ENCODE data around the gene RPS14. TPM values are rescaled to one million over a fixed set of nuclear protein-coding genes. Genes with fewer than 3 reads are reported as not detected.

Gene RPS14
- total and polyA plus RNA-seq, 9 of the 15 experiments (the other 6 are each of a cell fraction or from before 2014, with no cell fraction given), result 1,824 to 5,983 (median 3,017) TPM

DNA sequence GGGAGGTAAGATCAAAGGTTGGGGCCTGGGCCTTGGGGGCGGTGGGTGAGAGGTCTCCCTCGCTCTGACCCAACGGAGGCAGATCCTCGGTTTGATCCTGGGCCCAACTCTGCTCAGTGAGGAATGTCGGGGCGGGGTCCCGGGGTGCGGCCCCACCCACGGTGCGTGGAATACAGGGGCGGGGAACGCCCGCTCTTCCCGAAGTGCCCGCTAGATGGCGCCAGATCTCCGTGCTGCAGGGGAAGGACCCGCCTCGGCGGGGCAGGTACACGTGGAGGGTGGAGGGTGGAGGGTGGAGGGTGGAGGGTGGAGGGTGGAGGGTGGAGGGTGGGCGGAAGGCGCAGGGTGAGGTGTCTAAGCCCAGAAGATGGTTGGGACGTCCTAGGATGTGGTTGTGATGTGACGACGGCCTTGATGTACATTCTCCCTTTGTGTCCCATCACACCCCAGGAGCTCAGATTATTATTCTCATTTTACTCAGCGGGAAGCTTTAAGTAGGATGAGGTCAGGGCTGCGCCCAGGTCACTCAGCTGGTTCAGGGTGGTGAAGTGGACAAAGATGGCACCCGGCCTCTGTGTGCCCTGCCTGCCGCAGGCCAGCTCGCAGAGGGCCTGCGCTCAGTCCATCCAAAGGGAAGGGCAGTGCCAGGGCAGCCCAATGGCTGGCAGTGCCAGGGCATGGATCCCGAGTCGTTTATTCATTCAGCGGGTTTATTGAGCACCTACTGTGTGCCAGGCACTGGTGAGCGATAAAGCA is 9.4 kb upstream of the RPS14 start (continued):
- TF ChIP-seq ZNF436 (CRISPR knock-in tag; IDR thresholded peaks at IDR 0.05) (no peak), ZNF668 (CRISPR knock-in tag; IDR thresholded peaks at IDR 0.05) (no peak), STAG1 (CRISPR knock-in tag; IDR thresholded peaks at IDR 0.05; ENCODE audit: borderline replicate concordance) (peak; percentile 54; the same call in 1 of the 2 replicates), RB1 (IDR thresholded peaks at IDR 0.05; ENCODE audit: low read depth) (peak; percentile 64; the same call in 1 of the 2 replicates), CREB1 (IDR thresholded peaks at IDR 0.05) (no peak), CREB1 (CRISPR knock-in tag; IDR thresholded peaks at IDR 0.05) (no peak), EZH2 (IDR thresholded peaks at IDR 0.05; ENCODE audit: borderline replicate concordance, low read depth, low read length) (no peak), NR1H2 (CRISPR knock-in tag; IDR thresholded peaks at IDR 0.05) (no peak), FOXP1 (CRISPR knock-in tag; IDR thresholded peaks at IDR 0.05) (no peak), SMC3 (conservative IDR thresholded peaks at IDR 0.05; ENCODE audit: insufficient read depth, low read depth, low read length) (peak; percentile 82), ZC3H4 (CRISPR knock-in tag; IDR thresholded peaks at IDR 0.05; ENCODE audit: borderline replicate concordance) (no peak), YY1 (IDR thresholded peaks at IDR 0.05; ENCODE audit: borderline replicate concordance in 1 of 3, control insufficient read depth in 1 of 3, extremely low read depth in 1 of 3, insufficient read depth in 3 of 3, insufficient read length in 1 of 3, insufficient replicate concordance in 2 of 3, low read depth in 1 of 3, low read length in 2 of 3) (peak in 1 of 3 experiments; percentile 31), ZBTB7A (IDR thresholded peaks at IDR 0.05; ENCODE audit: borderline replicate concordance, control insufficient read depth, low read depth, low read length) (peak; percentile 93), ZNF766 (CRISPR knock-in tag; conservative IDR thresholded peaks at IDR 0.05) (no peak), CBX5 (IDR thresholded peaks at IDR 0.05; ENCODE audit: borderline replicate concordance, low read depth) (no peak)
- TF ChIP-seq, protein P1, sequence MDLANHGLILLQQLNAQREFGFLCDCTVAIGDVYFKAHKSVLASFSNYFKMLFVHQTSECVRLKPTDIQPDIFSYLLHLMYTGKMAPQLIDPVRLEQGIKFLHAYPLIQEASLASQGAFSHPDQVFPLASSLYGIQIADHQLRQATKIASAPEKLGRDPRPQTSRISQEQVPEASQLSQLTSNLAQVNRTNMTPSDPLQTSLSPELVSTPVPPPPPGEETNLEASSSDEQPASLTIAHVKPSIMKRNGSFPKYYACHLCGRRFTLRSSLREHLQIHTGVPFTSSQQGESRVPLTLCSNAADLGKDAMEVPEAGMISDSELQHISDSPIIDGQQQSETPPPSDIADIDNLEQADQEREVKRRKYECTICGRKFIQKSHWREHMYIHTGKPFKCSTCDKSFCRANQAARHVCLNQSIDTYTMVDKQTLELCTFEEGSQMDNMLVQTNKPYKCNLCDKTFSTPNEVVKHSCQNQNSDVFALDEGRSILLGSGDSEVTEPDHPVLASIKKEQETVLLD (IDR thresholded peaks at IDR 0.05), result peak; percentile 44; the same call in 1 of the 2 replicates
- TF ChIP-seq, protein P2, sequence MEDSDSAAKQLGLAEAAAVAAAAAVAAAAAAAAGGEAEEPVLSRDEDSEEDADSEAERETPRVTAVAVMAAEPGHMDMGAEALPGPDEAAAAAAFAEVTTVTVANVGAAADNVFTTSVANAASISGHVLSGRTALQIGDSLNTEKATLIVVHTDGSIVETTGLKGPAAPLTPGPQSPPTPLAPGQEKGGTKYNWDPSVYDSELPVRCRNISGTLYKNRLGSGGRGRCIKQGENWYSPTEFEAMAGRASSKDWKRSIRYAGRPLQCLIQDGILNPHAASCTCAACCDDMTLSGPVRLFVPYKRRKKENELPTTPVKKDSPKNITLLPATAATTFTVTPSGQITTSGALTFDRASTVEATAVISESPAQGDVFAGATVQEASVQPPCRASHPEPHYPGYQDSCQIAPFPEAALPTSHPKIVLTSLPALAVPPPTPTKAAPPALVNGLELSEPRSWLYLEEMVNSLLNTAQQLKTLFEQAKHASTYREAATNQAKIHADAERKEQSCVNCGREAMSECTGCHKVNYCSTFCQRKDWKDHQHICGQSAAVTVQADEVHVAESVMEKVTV (CRISPR knock-in tag; IDR thresholded peaks at IDR 0.05), result peak; percentile 70; the same call in 1 of the 2 replicates
- TF ChIP-seq, protein P3, sequence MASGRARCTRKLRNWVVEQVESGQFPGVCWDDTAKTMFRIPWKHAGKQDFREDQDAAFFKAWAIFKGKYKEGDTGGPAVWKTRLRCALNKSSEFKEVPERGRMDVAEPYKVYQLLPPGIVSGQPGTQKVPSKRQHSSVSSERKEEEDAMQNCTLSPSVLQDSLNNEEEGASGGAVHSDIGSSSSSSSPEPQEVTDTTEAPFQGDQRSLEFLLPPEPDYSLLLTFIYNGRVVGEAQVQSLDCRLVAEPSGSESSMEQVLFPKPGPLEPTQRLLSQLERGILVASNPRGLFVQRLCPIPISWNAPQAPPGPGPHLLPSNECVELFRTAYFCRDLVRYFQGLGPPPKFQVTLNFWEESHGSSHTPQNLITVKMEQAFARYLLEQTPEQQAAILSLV (tag; IDR thresholded peaks at IDR 0.05), result no peak
- TF ChIP-seq, protein P4, sequence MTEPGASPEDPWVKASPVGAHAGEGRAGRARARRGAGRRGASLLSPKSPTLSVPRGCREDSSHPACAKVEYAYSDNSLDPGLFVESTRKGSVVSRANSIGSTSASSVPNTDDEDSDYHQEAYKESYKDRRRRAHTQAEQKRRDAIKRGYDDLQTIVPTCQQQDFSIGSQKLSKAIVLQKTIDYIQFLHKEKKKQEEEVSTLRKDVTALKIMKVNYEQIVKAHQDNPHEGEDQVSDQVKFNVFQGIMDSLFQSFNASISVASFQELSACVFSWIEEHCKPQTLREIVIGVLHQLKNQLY (CRISPR knock-in tag; conservative IDR thresholded peaks at IDR 0.05), result no peak
- TF ChIP-seq, protein P5, sequence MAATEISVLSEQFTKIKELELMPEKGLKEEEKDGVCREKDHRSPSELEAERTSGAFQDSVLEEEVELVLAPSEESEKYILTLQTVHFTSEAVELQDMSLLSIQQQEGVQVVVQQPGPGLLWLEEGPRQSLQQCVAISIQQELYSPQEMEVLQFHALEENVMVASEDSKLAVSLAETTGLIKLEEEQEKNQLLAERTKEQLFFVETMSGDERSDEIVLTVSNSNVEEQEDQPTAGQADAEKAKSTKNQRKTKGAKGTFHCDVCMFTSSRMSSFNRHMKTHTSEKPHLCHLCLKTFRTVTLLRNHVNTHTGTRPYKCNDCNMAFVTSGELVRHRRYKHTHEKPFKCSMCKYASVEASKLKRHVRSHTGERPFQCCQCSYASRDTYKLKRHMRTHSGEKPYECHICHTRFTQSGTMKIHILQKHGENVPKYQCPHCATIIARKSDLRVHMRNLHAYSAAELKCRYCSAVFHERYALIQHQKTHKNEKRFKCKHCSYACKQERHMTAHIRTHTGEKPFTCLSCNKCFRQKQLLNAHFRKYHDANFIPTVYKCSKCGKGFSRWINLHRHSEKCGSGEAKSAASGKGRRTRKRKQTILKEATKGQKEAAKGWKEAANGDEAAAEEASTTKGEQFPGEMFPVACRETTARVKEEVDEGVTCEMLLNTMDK (IDR thresholded peaks at IDR 0.05; ENCODE audit: borderline replicate concordance, insufficient read depth, low read depth, low read length, poor library complexity, severe bottlenecking), result peak; percentile 35
